GM12878 (cell line): ENCODE measurements around the gene GRIPAP1. TPM values are rescaled to one million over a fixed set of nuclear protein-coding genes. Genes with fewer than 3 reads are reported as not detected.

Experiments used
- BACH1 ChIP-seq: fragments of 450-650 bp; IDR thresholded peaks from 2 replicates; pipeline ENCODE4 v1.6.1; 2017; ENCODE audit warnings: mild to moderate bottlenecking, borderline replicate concordance
- BRCA1 ChIP-seq: IDR thresholded peaks from 2 replicates; pipeline ENCODE4 v1.6.1; 2011; ENCODE audit warnings: low read depth, low read length, improper control_type of control experiment
- CHD4 ChIP-seq: fragments of 200-600 bp; sonication (generic); IDR thresholded peaks from 2 replicates; pipeline ENCODE4 v1.6.1; 2016; ENCODE audit warnings: mild to moderate bottlenecking
- CUX1 ChIP-seq: IDR thresholded peaks from 2 replicates; pipeline ENCODE4 v1.6.1; 2012; ENCODE audit warnings: improper control_type of control experiment, low read depth, low read length; ENCODE audit not compliant: insufficient replicate concordance
- ESRRA ChIP-seq: IDR thresholded peaks from 2 replicates; pipeline ENCODE4 v1.6.1; 2012; ENCODE audit warnings: mild to moderate bottlenecking, low read length, improper control_type of control experiment
- IRF4 ChIP-seq: IDR thresholded peaks from 2 replicates; pipeline ENCODE4 v1.6.1; 2011; ENCODE audit warnings: low read depth, low read length
- JUNB ChIP-seq: IDR thresholded peaks from 2 replicates; pipeline ENCODE4 v1.6.1; 2016; ENCODE audit warnings: antibody characterized with exemption, mild to moderate bottlenecking
- JUND ChIP-seq: IDR thresholded peaks from 2 replicates; pipeline ENCODE4 v1.6.1; 2012; ENCODE audit warnings: low read depth, mild to moderate bottlenecking, low read length, improper control_type of control experiment, moderate library complexity
- LARP7 ChIP-seq: fragments of 450-650 bp; IDR thresholded peaks from 2 replicates; pipeline ENCODE4 v1.6.1; 2017; ENCODE audit warnings: mild to moderate bottlenecking
- MEF2A ChIP-seq: IDR thresholded peaks from 2 replicates; pipeline ENCODE4 v1.6.1; 2011; ENCODE audit warnings: low read depth, mild to moderate bottlenecking, low read length, moderate library complexity; ENCODE audit not compliant: insufficient read depth
- MTA3 ChIP-seq: IDR thresholded peaks from 2 replicates; pipeline ENCODE4 v1.6.1; 2012; ENCODE audit warnings: low read length, inconsistent platforms, borderline replicate concordance
- NRF1 ChIP-seq: conservative IDR thresholded peaks from 2 replicates; pipeline ENCODE4 v1.6.1; 2011; ENCODE audit warnings: mild to moderate bottlenecking, low read depth, low read length, improper control_type of control experiment
- PBX3 ChIP-seq: IDR thresholded peaks from 2 replicates; pipeline ENCODE4 v1.6.1; 2011; ENCODE audit warnings: mild to moderate bottlenecking, low read depth, low read length, moderate library complexity; ENCODE audit not compliant: insufficient replicate concordance
- RAD51 ChIP-seq: fragments of 450-650 bp; IDR thresholded peaks from 2 replicates; pipeline ENCODE4 v1.6.1; 2016; ENCODE audit warnings: moderate library complexity, mild to moderate bottlenecking, inconsistent platforms
- RCOR1 ChIP-seq: conservative IDR thresholded peaks from 2 replicates; pipeline ENCODE4 v1.6.1; 2012; ENCODE audit warnings: low read depth, low read length, improper control_type of control experiment
- SIN3A ChIP-seq: IDR thresholded peaks from 2 replicates; pipeline ENCODE4 v1.6.1; 2012; ENCODE audit warnings: low read depth, low read length, improper control_type of control experiment
- SMAD1 ChIP-seq: fragments of 450-650 bp; IDR thresholded peaks from 2 replicates; pipeline ENCODE4 v1.6.1; 2018; ENCODE audit warnings: mild to moderate bottlenecking, low read depth; ENCODE audit not compliant: partially characterized antibody
- SPI1 ChIP-seq: IDR thresholded peaks from 2 replicates; pipeline ENCODE4 v1.6.1; 2011; ENCODE audit warnings: low read depth, mild to moderate bottlenecking, low read length, moderate library complexity, borderline replicate concordance; ENCODE audit not compliant: insufficient read depth
- ZBTB11 ChIP-seq: fragments of 450-650 bp; formaldehyde crosslinking; IDR thresholded peaks from 2 replicates; pipeline ENCODE4 v1.5.0; 2022; ENCODE audit warnings: mild to moderate bottlenecking, missing genetic modification characterization
- ZNF207 ChIP-seq: fragments of 450-650 bp; IDR thresholded peaks from 2 replicates; pipeline ENCODE4 v1.6.1; 2014; ENCODE audit warnings: antibody characterized with exemption, mild to moderate bottlenecking, borderline replicate concordance
- polyA plus RNA-seq, 11 experiments: library from polyadenylated mRNA; depleted of rRNA in 4 of 11; unstranded in 6 of 11; stranded (reverse) in 5 of 11; fragments of >200 nt; fragmentation: Nextera tagmentation in 4 of 11; fragmentation: Illumina TruSeq in 1 of 11; extraction: Ambion mirVana in 4 of 11; extraction: Trizol in 1 of 11; gene quantifications; 1 replicate in 1 of 11; 2 replicates in 10 of 11; pipeline versions ENCODE4 v1.2.1 to v1.2.3, GENCODE V29; 2011 to 2016; ENCODE audit warnings: inconsistent platforms in 2 of 11, missing spikeins in 2 of 11, low read depth in 1 of 11
- total RNA-seq, 4 experiments: library from RNA; depleted of rRNA in 3 of 4; stranded (reverse); fragments of >200 nt in 3 of 4; fragmentation: Illumina TruSeq in 1 of 4; extraction: Trizol in 1 of 4; gene quantifications; 2 replicates each; pipeline versions ENCODE4 v1.2.1 to v1.2.3, GENCODE V29; 2013 to 2021

GRIPAP1 gene
- total and polyA plus RNA-seq, 10 of the 15 experiments (the other 5 are each of a cell fraction or from before 2014, with no cell fraction given), result 4.2 to 44.7 (median 25.8) TPM

GRCh38 chrX:48937054-48937907 is 64.8 kb downstream of the GRIPAP1 start (continued):
- TF ChIP-seq ZBTB11 (CRISPR knock-in tag) (no peak), NRF1 (no peak), ZNF207 (no peak), SIN3A (peak; percentile 80), CHD4 (no peak), JUNB (no peak), RCOR1 (0 out of 2 replicates have a peak, but pooled peaks have one; percentile 11), IRF4 (peak; percentile 32; the same call in 1 of the 2 replicates), MEF2A (peak; percentile 96), BRCA1 (no peak), JUND (no peak), RAD51 (peak; percentile 91), ESRRA (no peak), PBX3 (no peak), SMAD1 (peak; percentile 39), MTA3 (no peak; the same call in 1 of the 2 replicates), BACH1 (peak; percentile 64; the same call in 1 of the 2 replicates), SPI1 (peak; percentile 88), LARP7 (0 out of 2 replicates have a peak, but pooled peaks have one; percentile 32), CUX1 (peak; percentile 58)
